ENCODE data around the gene RNF222.

The RNF222 gene

GRCh38 chr17:8345951-8346665, 51.5 kb downstream of the RNF222 start:
- Histone ChIP-seq H3K27ac (ENCODE audit: low read depth, low read length, poor library complexity, severe bottlenecking) (no peak overlapping the region), H2AFZ (ENCODE audit: low read length) (no peak overlapping the region)

GRCh38 chr17:8345052-8345690, 52.5 kb downstream of the RNF222 start:
- Histone ChIP-seq H3K36me3 (ENCODE audit: insufficient read depth, low read length) (no peaks in the 10 kb centered on the region), H3K27me3 (ENCODE audit: insufficient read depth, low read length) (no peaks in the 10 kb centered on the region), H3K9me3 (ENCODE audit: low read length) (no peaks in the 10 kb centered on the region), H3F3A (ENCODE audit: insufficient read depth, low read length) (no peaks in the 10 kb centered on the region), H3K9ac (ENCODE audit: low read length) (no peak overlapping the region), H3K9me2 (ENCODE audit: low read depth, low read length) (no peaks in the 10 kb centered on the region), H2AFZ (ENCODE audit: low read length) (no peak overlapping the region), H3K79me2 (ENCODE audit: insufficient read depth, low read length) (no peaks in the 10 kb centered on the region), H4K20me1 (ENCODE audit: insufficient read depth, low read length) (no peaks in the 10 kb centered on the region), H3K4me3 (ENCODE audit: low read depth, low read length, poor library complexity, severe bottlenecking) (no peak overlapping the region), H3K4me2 (ENCODE audit: low read length) (no peak overlapping the region), H3K4me1 (ENCODE audit: insufficient read depth, low read length, severe bottlenecking) (no peaks in the 10 kb centered on the region), H3K27ac (ENCODE audit: low read depth, low read length, poor library complexity, severe bottlenecking) (no peak overlapping the region)
- TF ChIP-seq EZH2 (IDR thresholded peaks at IDR 0.05; ENCODE audit: borderline replicate concordance, low read length): no peak
- TF ChIP-seq CTCF (IDR thresholded peaks at IDR 0.05; ENCODE audit: low read length): no peak

More at GRCh38 chr17:8345951-8346665, 51.5 kb downstream of the RNF222 start:
- no peak overlapping the region for H3K9ac ChIP-seq (ENCODE audit: low read length)
- no peaks in the 10 kb centered on the region for H3F3A ChIP-seq (ENCODE audit: insufficient read depth, low read length)
- H3K27me3 ChIP-seq (ENCODE audit: insufficient read depth, low read length): no peaks in the 10 kb centered on the region
- no peaks in the 10 kb centered on the region for H3K79me2 ChIP-seq (ENCODE audit: insufficient read depth, low read length)
- H3K9me3 ChIP-seq (ENCODE audit: low read length): no peaks in the 10 kb centered on the region
- TF ChIP-seq EZH2 (IDR thresholded peaks at IDR 0.05; ENCODE audit: borderline replicate concordance, low read length) (no peak), CTCF (IDR thresholded peaks at IDR 0.05; ENCODE audit: low read length) (no peak)
- no peaks in the 10 kb centered on the region for H3K9me2 ChIP-seq (ENCODE audit: low read depth, low read length)
- H4K20me1 ChIP-seq (ENCODE audit: insufficient read depth, low read length): no peaks in the 10 kb centered on the region
- H3K4me2 ChIP-seq (ENCODE audit: low read length): no peak overlapping the region
- H3K4me3 ChIP-seq (ENCODE audit: low read depth, low read length, poor library complexity, severe bottlenecking): no peak overlapping the region
- H3K4me1 ChIP-seq (ENCODE audit: insufficient read depth, low read length, severe bottlenecking): no peaks in the 10 kb centered on the region
- H3K36me3 ChIP-seq (ENCODE audit: insufficient read depth, low read length): no peaks in the 10 kb centered on the region

GRCh38 chr17:8341456-8341855, 56.2 kb downstream of the RNF222 start:
- H3K27me3 ChIP-seq (ENCODE audit: insufficient read depth, low read length): no peaks in the 10 kb centered on the region
- no peak overlapping the region for H2AFZ ChIP-seq (ENCODE audit: low read length)
- H3K9me3 ChIP-seq (ENCODE audit: low read length): no peaks in the 10 kb centered on the region
- H3K27ac ChIP-seq (ENCODE audit: low read depth, low read length, poor library complexity, severe bottlenecking): no peak overlapping the region
- peaks cover 2% of the 10 kb centered on the region for H3K4me1 ChIP-seq (ENCODE audit: insufficient read depth, low read length, severe bottlenecking)
- no peak overlapping the region for H3K9ac ChIP-seq (ENCODE audit: low read length)
- H3K79me2 ChIP-seq (ENCODE audit: insufficient read depth, low read length): no peaks in the 10 kb centered on the region
- no peaks in the 10 kb centered on the region for H4K20me1 ChIP-seq (ENCODE audit: insufficient read depth, low read length)
- no peak overlapping the region for H3K4me3 ChIP-seq (ENCODE audit: low read depth, low read length, poor library complexity, severe bottlenecking)
- H3K9me2 ChIP-seq (ENCODE audit: low read depth, low read length): no peaks in the 10 kb centered on the region
- no peaks in the 10 kb centered on the region for H3F3A ChIP-seq (ENCODE audit: insufficient read depth, low read length)
- H3K4me2 ChIP-seq (ENCODE audit: low read length): no peak overlapping the region
- TF ChIP-seq CTCF (IDR thresholded peaks at IDR 0.05; ENCODE audit: low read length) (no peak), EZH2 (IDR thresholded peaks at IDR 0.05; ENCODE audit: borderline replicate concordance, low read length) (no peak)
- H3K36me3 ChIP-seq (ENCODE audit: insufficient read depth, low read length): no peaks in the 10 kb centered on the region

All from OCI-LY1 (cell line).